Activated T-helper 17 cell treated with anti-CD3 and anti-CD28 coated beads, Interleukin-2, amount 50 U/mL, for 72 hours (primary cell): ENCODE data around the gene EGFR. TPM values are rescaled to one million over a fixed set of nuclear protein-coding genes. Genes with fewer than 3 reads are reported as not detected.

Experiments
- ATAC-seq: fragments of 150-1000 bp; cut with Tn5 transposase; replicated peaks from 2 replicates; pipeline ENCODE4 v1.10.0; 2021; ENCODE audit warnings: mild to moderate bottlenecking, moderate library complexity
- H3K27ac Mint-ChIP-seq: one replicate; pipeline ENCODE4 v1.8.0; 2022; ENCODE audit warnings: mixed read lengths
- H3K27me3 Mint-ChIP-seq: one replicate; pipeline ENCODE4 v1.8.0; 2022; ENCODE audit warnings: mixed read lengths
- H3K36me3 Mint-ChIP-seq: one replicate; pipeline ENCODE4 v1.8.0; 2022; ENCODE audit warnings: low read depth, mild to moderate bottlenecking, mixed read lengths
- H3K4me1 Mint-ChIP-seq: one replicate; pipeline ENCODE4 v1.8.0; 2022; ENCODE audit warnings: mixed read lengths
- H3K4me3 Mint-ChIP-seq: one replicate; pipeline ENCODE4 v1.8.0; 2022; ENCODE audit warnings: mild to moderate bottlenecking, mixed read lengths
- H3K9me3 Mint-ChIP-seq: one replicate; pipeline ENCODE4 v1.8.0; 2022; ENCODE audit warnings: mixed read lengths
- total RNA-seq, 2 donors: library from RNA; stranded (reverse); gene quantifications; one replicate each; pipeline ENCODE4 v1.2.3, GENCODE V29; 2022

EGFR gene
- total RNA-seq, 2 donors from 2014 or later, result 0.02 TPM; not detected in 1

- Mint-ChIP-seq H3K4me1 (no peaks in the 10 kb centered on the region), H3K36me3 (no peaks in the 10 kb centered on the region), H3K4me3 (no peak overlapping the region), H3K9me3 (peaks cover 11% of the 10 kb centered on the region), H3K27me3 (peaks cover 50% of the 10 kb centered on the region), H3K27ac (no peak overlapping the region)
- ATAC-seq, result no peak
These were observed 211.2 kb downstream of the EGFR start for GRCh38 chr7:55230014-55230413.

DNA sequence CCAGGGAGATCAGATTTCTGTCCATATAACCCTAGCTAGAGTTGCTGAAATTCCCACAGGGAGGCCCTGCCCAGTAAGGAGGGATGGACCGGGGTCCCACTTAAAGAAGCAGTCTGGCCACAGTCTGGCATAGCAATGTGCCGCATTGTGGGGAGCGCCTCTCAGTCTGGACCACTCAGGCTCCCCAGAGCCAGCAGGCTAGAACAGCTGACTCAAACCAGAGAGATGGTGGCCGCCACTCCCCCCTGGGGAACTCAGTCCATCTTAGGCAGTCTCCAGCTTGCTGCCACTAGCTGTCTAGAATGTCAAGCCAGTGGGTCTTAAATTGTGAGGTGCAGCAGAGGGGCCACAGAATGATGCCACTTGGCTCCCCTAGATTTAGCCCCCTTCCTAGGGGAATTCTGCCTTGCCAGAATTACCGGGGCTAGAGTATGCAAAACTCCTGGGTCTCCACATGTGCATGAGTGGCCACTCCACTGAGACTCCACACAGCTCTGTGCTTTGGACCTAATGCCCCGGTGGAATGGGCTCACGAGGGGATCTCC lies 213.0 kb downstream of the EGFR start:
- Mint-ChIP-seq H3K4me1 (no peaks in the 10 kb centered on the region), H3K27me3 (peaks cover 51% of the 10 kb centered on the region), H3K4me3 (no peak overlapping the region), H3K9me3 (peaks cover 11% of the 10 kb centered on the region), H3K27ac (no peak overlapping the region), H3K36me3 (no peaks in the 10 kb centered on the region)
- ATAC-seq, result no peak

GRCh38 chr7:55233001-55233400 lies 214.2 kb downstream of the EGFR start:
- ATAC-seq, result no peak
- H3K4me1 Mint-ChIP-seq, result no peaks in the 10 kb centered on the region
- H3K36me3 Mint-ChIP-seq, result no peaks in the 10 kb centered on the region
- peaks cover 47% of the 10 kb centered on the region for H3K27me3 Mint-ChIP-seq
- H3K9me3 Mint-ChIP-seq, result peaks cover 7% of the 10 kb centered on the region
- H3K4me3 Mint-ChIP-seq, result no peak overlapping the region
- no peak overlapping the region for H3K27ac Mint-ChIP-seq

DNA sequence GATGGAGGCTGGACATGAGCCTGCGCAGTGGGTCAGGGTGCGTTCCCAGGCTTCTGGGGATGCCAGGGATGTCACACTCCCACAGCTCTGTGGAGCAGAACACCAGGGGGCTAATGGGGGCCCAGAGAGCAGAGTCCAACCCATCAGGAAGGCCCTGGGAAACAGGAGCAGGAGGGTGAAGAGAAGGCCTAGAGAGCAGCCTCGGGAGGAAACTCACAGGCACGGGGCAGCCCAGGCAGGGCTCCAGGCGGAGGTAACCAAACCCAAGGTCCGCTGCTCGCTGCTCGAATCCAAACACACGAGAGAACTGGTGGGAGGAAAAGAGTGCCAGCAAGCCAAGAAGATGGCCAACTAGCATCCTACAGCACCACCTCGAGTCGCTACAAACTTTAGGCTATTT lies 215.6 kb downstream of the EGFR start:
- no peaks in the 10 kb centered on the region for H3K4me1 Mint-ChIP-seq
- H3K9me3 Mint-ChIP-seq, result peaks cover 3% of the 10 kb centered on the region
- H3K4me3 Mint-ChIP-seq, result no peak overlapping the region
- H3K27me3 Mint-ChIP-seq, result peaks cover 38% of the 10 kb centered on the region
- no peak for ATAC-seq
- H3K36me3 Mint-ChIP-seq, result no peaks in the 10 kb centered on the region
- H3K27ac Mint-ChIP-seq, result no peak overlapping the region

- no peak overlapping the region for H3K4me3 Mint-ChIP-seq
- peaks cover 3% of the 10 kb centered on the region for H3K9me3 Mint-ChIP-seq
- H3K4me1 Mint-ChIP-seq, result no peaks in the 10 kb centered on the region
- ATAC-seq, result no peak
- H3K27me3 Mint-ChIP-seq, result peaks cover 37% of the 10 kb centered on the region
- H3K36me3 Mint-ChIP-seq, result no peaks in the 10 kb centered on the region
- no peak overlapping the region for H3K27ac Mint-ChIP-seq
These were observed 216.3 kb downstream of the EGFR start for GRCh38 chr7:55235115-55235514.

- peaks cover 35% of the 10 kb centered on the region for H3K27me3 Mint-ChIP-seq
- no peaks in the 10 kb centered on the region for H3K9me3 Mint-ChIP-seq
- H3K4me3 Mint-ChIP-seq, result no peak overlapping the region
- H3K36me3 Mint-ChIP-seq, result no peaks in the 10 kb centered on the region
- H3K27ac Mint-ChIP-seq, result no peak overlapping the region
- ATAC-seq, result no peak
- no peaks in the 10 kb centered on the region for H3K4me1 Mint-ChIP-seq
These were observed 217.0 kb downstream of the EGFR start for GRCh38 chr7:55235801-55236200.

DNA sequence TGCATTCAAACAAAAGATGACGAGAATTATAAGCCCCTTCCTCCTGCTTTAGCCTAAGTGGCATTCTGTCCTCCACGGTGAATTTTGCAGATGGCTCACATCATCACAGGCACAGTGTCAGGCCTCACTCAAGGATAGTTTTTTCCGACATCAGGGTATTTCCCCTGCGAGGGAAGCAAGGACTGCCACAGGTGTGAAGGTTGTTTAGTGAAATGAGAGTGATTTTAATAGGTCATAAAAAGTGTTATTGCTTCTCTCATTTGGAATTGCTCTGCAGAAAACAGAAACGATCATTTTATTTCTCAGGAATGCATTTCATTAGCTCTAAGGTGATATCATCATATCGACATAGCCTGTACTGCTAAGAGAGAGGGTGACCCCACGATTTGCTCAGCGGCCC lies 217.7 kb downstream of the EGFR start:
- no peaks in the 10 kb centered on the region for H3K4me1 Mint-ChIP-seq
- no peaks in the 10 kb centered on the region for H3K9me3 Mint-ChIP-seq
- ATAC-seq, result no peak
- H3K27ac Mint-ChIP-seq, result no peak overlapping the region
- no peaks in the 10 kb centered on the region for H3K36me3 Mint-ChIP-seq
- H3K27me3 Mint-ChIP-seq, result peaks cover 32% of the 10 kb centered on the region
- H3K4me3 Mint-ChIP-seq, result no peak overlapping the region

DNA sequence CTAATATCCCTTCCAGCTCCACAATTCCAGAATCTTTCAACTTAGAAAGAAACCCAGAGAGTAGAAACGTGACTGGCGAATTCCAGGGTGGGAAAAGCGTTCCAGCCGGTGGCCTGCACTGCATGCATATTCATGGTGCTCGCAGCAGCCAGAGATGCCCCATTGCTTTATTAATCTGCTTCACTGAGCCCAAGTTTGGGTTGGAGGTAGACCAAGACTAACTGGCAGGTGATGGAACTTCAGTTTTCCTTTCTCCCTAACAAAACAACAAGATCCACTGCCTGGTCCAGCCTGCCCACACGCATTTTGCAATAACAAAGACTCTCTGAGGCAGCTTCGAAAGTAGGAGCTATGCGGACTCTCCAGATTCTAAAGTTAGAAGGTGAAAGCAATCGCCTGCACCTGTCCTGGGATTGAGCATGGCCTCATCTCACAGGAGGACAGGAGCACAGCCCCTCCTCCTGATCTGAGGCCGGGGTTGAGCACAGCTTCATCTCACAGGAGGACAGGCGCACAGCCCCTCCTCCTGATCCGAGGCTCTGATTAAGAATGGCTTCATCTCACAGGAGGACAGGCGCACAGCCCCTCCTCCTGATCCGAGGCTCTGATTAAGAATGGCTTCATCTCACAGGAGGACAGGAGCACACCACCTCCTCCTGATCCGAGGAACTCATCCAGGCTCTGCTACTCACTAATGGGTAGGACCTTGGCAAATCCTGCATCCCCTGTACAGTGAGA lies 218.5 kb downstream of the EGFR start:
- H3K27ac Mint-ChIP-seq, result no peak overlapping the region
- no peaks in the 10 kb centered on the region for H3K4me1 Mint-ChIP-seq
- no peak for ATAC-seq
- no peaks in the 10 kb centered on the region for H3K9me3 Mint-ChIP-seq
- H3K4me3 Mint-ChIP-seq, result no peak overlapping the region
- peaks cover 30% of the 10 kb centered on the region for H3K27me3 Mint-ChIP-seq
- no peaks in the 10 kb centered on the region for H3K36me3 Mint-ChIP-seq

DNA sequence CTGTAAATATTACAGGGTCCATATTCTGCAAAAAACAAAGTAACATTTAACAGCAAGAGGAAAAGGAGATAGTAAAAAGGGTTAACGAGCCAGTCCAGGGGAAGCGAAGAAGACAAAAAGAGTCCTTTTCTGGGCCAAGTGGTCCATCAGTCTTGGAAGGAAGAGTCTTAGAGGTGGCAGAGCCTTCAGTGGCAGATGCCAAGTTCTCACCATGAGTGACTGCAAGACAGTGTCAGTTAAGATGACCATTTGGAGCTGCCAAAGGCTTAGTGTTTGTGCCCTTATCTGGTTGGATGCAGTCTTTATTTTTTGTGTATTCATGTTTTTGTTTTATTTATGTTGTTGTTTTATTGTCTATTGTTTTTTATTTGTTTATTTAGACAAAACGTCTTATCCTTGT lies 220.6 kb downstream of the EGFR start:
- Mint-ChIP-seq H3K27ac (no peak overlapping the region), H3K9me3 (no peaks in the 10 kb centered on the region), H3K4me1 (no peaks in the 10 kb centered on the region), H3K4me3 (no peak overlapping the region), H3K36me3 (no peaks in the 10 kb centered on the region), H3K27me3 (peaks cover 18% of the 10 kb centered on the region)
- no peak for ATAC-seq

- no peaks in the 10 kb centered on the region for H3K9me3 Mint-ChIP-seq
- no peak overlapping the region for H3K27ac Mint-ChIP-seq
- H3K36me3 Mint-ChIP-seq, result no peaks in the 10 kb centered on the region
- no peaks in the 10 kb centered on the region for H3K4me1 Mint-ChIP-seq
- no peak for ATAC-seq
- H3K4me3 Mint-ChIP-seq, result no peak overlapping the region
- H3K27me3 Mint-ChIP-seq, result peaks cover 14% of the 10 kb centered on the region
These were observed 221.8 kb downstream of the EGFR start for GRCh38 chr7:55240418-55241142.

DNA sequence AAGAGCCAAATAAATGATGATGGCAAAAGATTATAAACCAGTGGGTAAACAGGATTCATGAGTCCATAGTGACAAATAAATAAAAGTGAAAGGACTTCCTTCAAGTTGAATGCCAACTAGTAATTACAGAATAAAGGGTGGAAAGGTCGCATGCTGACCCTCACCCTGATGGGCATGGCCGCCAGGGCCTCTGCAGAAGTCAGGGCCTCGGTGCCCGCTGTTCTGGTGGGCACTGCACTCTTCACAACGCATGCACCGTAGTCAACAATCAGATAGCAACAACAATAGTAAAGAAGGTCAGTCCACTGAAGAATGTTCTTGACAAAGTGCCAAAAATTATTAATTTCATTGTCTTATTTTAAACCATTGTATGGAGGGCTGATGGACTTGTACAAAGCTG lies 223.1 kb downstream of the EGFR start:
- H3K27me3 Mint-ChIP-seq, result peaks cover 8% of the 10 kb centered on the region
- ATAC-seq, result no peak
- no peaks in the 10 kb centered on the region for H3K4me1 Mint-ChIP-seq
- H3K36me3 Mint-ChIP-seq, result no peaks in the 10 kb centered on the region
- no peak overlapping the region for H3K4me3 Mint-ChIP-seq
- no peaks in the 10 kb centered on the region for H3K9me3 Mint-ChIP-seq
- no peak overlapping the region for H3K27ac Mint-ChIP-seq

GRCh38 chr7:55242613-55243012 lies 223.8 kb downstream of the EGFR start:
- no peaks in the 10 kb centered on the region for H3K9me3 Mint-ChIP-seq
- H3K27ac Mint-ChIP-seq, result no peak overlapping the region
- H3K4me3 Mint-ChIP-seq, result no peak overlapping the region
- ATAC-seq, result no peak
- H3K36me3 Mint-ChIP-seq, result no peaks in the 10 kb centered on the region
- peaks cover 9% of the 10 kb centered on the region for H3K27me3 Mint-ChIP-seq
- H3K4me1 Mint-ChIP-seq, result no peaks in the 10 kb centered on the region

- Mint-ChIP-seq H3K4me3 (no peak overlapping the region), H3K9me3 (no peaks in the 10 kb centered on the region), H3K27ac (no peak overlapping the region), H3K4me1 (no peaks in the 10 kb centered on the region), H3K27me3 (peaks cover 13% of the 10 kb centered on the region), H3K36me3 (no peaks in the 10 kb centered on the region)
- ATAC-seq, result no peak
These were observed 225.4 kb downstream of the EGFR start for GRCh38 chr7:55244006-55244745.

- H3K9me3 Mint-ChIP-seq, result no peaks in the 10 kb centered on the region
- ATAC-seq, result no peak
- no peak overlapping the region for H3K4me3 Mint-ChIP-seq
- H3K27ac Mint-ChIP-seq, result no peak overlapping the region
- H3K27me3 Mint-ChIP-seq, result peaks cover 8% of the 10 kb centered on the region
- H3K36me3 Mint-ChIP-seq, result no peaks in the 10 kb centered on the region
- no peaks in the 10 kb centered on the region for H3K4me1 Mint-ChIP-seq
These were observed 226.5 kb downstream of the EGFR start for GRCh38 chr7:55245271-55245723.
